Measurements from ENCODE around the gene LMAN2.
"Not testable (repeated sequence)": the region's sequence is repeated elsewhere in the genome, so short reads cannot be mapped to it uniquely, and the experiment has no call there.

Gene LMAN2

DNA sequence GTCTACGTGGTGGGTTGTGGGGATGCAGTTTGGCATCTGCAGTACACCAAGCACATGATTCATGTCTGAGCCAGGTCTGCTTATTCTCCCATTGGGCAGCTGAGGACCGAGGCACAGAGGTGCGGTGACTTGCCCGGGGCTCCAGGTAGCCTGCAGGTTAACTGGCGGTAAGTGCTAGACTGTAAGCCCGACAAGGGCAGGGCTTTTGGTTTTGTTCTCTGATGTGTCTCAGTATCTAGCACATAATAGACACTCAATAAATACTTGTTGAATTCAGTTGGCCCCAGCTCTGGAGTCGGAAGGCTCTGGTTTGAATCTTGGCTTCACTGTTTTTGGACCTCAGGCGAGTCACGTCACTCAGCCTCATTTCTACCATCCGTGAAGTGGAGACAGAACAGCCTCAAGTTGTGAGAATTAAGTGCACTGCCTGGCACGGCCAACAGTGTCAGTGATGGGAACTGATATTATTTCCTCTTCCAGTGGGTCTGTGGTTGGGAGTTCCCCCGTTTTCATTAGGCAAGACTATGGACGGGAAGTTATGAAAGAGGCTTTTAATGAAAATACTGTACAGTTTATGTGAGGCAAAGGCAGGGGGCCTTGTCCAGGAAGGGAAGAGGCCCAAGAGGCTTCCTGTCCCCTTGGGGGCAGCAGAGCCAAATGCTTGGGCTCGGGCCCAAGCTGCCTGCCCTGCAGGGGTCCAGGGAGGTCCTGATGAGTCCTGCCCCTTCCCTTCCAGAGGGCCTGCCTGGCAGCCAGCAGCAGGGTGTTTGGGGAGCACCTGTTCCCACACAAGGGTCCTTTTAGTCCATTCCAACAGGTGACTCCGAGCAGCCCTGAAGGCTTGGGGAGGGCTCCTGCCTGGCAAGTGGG, 44.6 kb downstream of the LMAN2 start:
- no peak for DNase-seq (ENCODE audit: low read depth in 3 of 3)

DNA sequence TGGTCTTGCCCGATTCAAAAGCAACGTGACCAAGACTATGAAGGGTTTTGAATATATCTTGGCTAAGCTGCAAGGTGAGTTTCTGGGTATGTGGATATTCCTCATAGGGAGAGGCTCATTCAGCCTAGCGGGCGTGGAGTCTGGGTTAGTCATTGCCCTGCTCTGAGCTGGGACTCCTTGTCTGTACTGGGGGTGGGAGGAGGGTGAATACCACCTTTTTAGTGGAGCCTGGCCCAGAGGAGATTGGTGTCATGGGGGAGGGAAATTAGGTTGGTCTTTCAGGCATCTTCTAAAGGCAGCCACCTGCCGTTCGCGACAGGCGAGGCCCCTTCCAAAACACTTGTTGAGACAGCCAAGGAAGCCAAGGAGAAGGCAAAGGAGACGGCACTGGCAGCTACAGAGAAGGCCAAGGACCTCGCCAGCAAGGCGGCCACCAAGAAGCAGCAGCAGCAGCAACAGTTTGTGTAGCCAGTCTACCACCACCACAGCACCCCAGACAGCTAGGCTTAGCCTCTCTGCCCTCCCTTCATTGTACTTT, 45.3 kb downstream of the LMAN2 start:
- DNase-seq (ENCODE audit: low read depth in 3 of 3): not testable (repeated sequence)

DNA sequence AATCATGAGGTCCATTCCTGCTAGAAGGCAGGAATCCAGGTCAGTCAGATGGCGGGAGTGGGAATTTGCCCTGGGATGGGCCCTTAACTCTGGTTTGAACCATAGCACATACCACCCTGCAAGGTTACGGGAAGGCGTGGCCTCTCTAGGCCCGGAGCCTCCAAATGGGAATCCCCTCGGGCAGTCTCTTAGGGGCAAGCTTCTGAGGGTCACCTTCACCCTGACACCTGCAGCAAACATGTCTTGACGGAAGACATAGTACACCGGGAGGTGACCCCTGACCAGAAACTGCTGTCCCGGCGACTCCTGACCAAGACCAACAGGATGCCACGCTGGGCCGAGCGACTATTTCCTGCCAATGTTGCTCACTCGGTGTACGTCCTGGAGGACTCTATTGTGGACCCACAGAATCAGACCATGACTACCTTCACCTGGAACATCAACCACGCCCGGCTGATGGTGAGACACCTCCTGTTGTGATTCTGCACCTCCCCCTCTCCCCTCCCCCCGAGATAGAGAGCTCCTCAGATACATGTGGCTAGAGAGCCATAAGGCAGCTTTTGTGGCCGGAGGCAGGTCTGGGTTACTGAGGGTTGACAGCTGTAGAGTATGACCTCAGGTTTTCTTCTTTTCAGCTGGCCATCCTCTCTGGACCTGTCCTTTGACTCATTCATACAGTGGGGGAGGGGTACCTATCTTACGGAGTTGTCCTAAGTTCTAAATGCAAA, 46.9 kb downstream of the LMAN2 start:
- no peak for DNase-seq (ENCODE audit: low read depth in 3 of 3)

DNA sequence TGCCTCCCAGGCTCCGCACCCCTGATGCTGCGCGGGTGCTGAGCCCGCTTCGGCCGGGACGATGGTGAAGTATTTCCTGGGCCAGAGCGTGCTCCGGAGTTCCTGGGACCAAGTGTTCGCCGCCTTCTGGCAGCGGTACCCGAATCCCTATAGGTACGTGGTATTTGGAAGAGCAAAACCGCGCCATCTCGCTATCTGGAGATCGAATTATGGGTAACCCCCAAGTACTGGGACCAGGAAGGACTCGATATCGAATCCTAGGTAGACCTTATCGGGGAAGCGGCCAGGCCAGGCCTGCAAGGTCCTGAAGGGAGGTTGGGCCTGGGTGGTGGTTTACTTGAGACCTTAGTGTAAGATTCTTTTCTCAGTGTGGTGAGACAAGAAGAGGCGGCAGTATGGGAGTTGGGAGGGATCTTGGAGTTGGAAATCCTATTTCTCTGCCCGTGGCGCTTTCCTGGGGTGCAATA, 47.5 kb downstream of the LMAN2 start:
- no peak for DNase-seq (ENCODE audit: low read depth in 3 of 3)

DNA sequence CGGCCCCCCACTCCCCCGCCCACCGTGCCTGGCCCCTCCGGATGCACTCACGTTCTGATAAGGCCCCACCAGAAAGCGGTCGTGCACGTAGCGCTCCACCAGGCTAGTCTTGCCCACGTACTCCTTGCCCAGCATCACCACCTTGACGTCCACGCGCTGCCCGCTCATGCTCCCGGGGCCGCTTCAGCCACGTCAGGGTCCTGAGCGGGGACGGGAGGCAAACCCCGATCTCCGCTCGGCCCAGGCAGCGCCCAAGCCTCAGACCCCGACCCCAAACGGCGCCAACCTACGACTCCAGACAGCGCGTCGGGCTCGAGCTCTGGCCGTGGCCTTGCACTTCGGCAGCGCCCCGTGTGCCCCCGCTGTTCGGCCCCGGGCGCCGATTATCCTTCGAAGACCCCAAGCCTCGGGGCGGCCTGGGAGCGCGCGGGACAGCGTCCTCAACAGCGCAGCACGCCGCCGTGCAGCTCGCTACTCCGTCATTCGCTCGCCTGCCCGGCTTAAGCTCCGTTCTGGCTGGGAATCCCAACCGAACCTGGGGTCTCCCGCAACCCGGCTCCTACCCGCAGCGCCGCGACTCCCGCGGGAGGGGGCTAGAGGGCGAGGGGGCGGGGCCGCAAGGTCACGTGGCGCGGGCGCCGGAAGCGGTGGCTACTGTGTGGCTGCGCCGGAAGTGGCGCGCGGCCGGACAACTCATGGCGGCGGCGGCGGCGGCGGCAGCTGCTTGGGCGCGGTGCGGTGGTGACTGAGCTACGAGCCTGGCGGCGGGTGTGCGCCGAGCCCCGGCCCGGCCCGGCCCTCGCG, 48.1 kb downstream of the LMAN2 start, which contains the start of the genes PRELID1 and RAB24:
TSS of gene PRELID1 (plus strand) at position 679 of the 804 bp plus-strand sequence. CDS start 187 bp downstream, outside the sequence.
TSS of gene RAB24 (minus strand) at position 599 of the 804 bp plus-strand sequence. CDS start at position 168, 431 bp downstream.
- peak; percentile 78 to 82 (median 79) for DNase-seq (ENCODE audit: low read depth in 3 of 3)

DNA sequence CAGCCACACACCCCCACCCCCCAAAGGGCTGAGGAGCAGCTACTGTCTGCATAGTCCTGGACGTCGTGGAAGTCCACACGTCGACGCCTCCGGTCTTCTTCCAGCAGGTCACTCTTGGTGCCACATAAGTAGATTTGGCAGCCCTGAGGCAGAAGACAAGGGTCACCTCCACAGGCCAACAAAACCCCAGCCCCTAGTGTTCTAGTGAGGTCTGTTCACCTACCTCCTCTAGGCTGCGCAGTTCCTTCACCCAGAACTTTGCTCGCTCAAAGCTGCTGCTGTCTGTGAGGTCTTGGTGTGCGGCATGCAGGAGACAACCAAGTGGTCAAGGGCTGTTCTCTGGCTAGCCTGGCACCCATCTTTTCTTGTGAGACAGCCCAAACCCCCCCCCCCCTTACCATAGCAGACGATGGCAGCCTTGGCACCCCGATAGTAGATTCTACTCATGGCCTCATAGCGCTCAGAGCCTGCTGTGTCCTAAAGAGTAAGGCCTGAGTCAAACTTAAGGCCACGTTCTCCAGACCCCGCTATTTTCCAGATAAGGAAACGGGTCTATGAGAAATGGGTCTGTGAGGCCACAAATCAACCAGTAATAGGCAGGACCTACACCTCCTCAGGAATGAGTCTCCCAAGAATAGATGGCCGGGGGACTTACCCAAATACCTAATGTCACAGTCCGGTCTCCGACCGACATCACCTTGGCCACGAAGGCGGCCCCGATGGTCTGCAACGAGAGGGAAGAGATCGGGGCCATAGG, 48.9 kb downstream of the LMAN2 start:
- DNase-seq (ENCODE audit: low read depth in 3 of 3): no peak

DNA sequence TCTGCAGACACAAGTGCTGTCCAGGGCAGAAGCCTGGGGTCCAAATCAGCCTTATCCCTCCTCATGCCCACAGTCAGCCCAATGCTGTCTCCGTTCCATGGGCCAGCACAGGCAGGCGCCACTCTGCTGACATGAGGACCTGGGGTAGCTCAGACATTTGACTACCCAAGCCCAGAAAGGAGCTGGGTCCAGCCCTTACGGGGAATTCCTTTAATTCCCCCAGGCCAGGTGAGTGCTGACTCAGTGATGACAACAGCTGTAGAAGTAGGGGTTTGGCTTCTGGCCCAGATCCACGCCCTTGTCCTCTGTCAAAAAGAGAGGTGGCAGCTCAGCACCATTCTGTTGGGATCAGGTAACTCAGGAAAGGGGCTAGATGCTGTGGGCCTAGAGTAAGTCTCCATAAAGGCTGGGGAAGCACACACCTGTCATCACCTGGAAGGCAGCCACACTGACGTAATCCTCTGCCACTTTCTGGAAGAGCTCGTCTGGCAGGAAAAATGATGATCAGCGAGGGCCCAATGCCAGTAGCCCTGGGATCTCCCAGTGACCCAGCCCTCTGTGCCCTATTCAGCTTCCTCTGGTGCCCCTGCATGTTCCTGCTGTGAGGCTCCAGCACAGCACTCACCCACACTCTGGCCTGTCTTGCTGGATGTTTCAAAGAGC, 49.8 kb downstream of the LMAN2 start:
- DNase-seq (ENCODE audit: low read depth in 3 of 3): no peak

DNA sequence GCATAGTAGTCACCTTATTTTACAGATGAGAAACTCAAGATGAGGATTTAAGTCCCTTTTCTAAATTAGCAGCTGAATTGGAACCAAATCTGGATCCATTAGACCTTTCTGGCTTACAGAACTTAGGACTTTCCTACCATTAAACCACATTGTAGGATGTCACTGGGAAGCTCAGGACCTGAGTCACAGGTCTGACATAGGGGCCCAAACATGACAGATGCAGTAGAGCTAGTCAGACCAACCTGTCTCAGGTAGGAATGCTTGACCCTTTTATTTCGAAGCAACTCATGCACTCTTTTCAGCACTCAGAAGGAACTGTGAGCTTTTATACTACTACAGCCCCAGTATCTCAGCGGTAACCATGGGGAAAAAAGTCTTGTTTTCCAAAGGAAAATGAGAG, 50.5 kb downstream of the LMAN2 start:
- DNase-seq (ENCODE audit: low read depth in 3 of 3): no peak

DNA sequence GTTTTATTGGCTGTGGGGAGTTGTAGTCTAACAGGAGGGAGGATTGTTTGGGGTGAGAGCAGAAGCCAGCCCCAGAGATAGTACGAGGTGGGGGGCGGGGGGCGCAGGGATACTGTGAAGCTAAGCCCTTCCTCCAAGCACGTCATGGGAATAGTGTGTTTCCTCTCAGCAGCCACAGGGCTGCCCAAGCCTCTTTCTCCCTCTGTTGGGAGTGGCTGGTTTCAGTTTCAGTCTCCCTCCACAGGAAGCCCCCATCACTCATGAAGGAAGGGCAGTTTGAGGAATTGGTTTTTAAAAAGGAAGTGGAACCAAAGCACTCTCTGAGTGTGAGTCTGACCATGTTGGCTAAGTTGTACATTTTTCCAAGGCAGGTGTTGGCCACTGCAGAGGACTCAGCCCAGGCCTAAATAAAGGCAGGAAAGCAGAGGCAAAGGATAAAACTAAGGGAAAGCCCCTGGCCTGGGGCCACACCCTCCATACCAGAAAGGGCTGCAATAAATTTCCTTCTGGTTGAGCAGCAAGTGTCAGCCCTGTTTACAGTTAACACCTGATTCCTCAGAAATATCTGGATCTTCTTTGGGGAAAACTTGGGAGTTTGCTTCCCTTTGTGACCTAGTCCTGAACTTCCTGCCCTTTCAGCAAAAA, 51.1 kb downstream of the LMAN2 start:
- DNase-seq (ENCODE audit: low read depth in 3 of 3): peak in 2 of 3 experiments; percentile 22 to 43

DNA sequence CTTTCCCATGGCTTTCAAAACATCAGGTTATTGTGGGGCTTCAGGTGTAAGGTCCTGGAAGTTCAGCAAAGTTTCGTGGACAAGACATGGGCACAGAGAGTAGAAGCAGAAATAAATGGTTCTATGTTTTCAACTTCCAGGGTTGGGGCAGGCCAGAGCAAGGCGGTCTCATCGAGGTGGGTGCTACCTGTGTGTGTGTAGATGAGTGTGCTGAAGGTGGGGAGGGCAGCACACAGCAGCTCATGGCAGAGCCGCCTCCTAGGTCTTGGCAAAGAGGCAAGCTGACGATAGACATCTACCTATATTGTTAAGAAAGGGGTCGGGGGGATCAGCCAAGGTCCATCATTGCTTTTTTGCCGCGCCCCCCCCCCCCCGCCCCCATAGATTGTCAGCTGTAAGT, 51.8 kb downstream of the LMAN2 start:
- no peak for DNase-seq (ENCODE audit: low read depth in 3 of 3)

DNA sequence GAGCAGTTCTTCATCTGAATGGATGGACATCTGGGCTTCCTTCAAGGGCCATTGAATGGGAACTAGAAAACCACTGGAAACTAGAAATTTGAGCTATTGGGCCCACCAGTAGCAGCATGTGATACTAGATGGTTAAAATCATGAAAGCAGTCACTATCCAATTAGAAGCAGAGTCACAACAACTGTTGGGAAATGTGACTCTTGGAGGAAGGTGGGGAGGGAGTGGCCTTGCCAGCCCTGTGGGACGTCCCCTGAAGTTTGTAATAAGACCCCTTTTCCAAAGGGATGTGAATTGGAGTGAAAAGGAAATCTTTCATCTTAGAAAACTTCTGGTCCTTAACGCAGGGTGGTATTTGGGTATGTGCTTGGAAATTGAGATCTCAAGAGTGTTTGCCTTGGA, 53.5 kb downstream of the LMAN2 start:
- DNase-seq (ENCODE audit: low read depth in 3 of 3): no peak

DNA sequence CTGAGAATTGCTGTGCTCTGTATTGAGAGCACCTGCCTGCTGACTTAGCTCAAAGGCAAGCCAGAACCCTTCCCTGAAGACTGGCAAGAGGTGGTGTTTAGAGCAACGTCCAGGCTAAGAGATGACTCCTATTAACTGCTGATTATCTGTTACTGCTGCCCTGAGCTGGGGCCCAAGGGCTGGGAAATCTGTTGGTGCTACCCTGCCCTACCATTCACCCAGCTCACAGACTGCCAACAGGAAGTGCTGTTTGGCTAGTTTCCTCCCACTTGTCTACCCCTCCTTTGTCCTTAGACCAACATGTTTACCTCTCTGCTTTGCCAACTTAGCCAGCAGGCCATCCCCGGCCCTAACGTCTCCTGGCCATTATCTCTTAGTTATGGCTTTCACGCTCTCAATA, 54.9 kb downstream of the LMAN2 start:
- DNase-seq (ENCODE audit: low read depth in 3 of 3): no peak

DNA sequence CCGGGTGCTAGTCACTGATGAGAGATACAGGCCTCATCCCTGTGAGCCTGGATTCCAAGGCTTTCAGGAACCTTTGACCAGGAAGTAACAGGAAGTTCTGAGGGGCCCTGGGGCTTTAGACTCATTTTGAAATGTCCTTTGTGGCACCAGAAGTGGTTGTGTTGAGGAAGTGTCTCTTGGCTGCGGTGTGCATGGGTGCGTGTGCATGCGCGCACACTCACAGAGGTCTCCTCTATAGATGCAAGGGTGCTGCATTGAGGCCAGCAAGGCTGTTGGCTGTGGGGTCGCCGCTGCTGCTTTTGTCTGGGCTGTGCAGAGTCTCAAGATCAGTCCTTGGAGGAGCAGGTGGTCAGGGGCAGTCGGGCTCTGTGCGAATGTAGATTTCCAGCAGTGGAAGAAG, 55.5 kb downstream of the LMAN2 start:
- DNase-seq (ENCODE audit: low read depth in 3 of 3): no peak

DNA sequence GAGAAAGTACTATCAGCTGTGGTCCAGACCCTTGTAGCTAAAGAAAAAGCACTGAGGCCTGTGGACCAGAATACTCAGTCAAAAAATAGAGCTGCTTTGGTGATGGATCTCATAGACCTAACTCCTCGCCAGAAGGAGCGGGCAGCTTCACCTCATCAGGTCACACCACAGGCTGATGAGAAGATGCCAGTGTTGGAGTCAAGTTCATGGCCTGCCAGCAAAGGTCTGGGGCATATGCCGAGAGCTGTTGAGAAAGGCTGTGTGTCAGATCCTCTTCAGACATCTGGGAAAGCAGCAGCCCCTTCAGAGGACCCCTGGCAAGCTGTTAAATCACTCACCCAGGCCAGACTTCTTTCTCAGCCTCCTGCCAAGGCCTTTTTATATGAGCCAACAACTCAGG, 56.8 kb downstream of the LMAN2 start:
- no peak for DNase-seq (ENCODE audit: low read depth in 3 of 3)

DNA sequence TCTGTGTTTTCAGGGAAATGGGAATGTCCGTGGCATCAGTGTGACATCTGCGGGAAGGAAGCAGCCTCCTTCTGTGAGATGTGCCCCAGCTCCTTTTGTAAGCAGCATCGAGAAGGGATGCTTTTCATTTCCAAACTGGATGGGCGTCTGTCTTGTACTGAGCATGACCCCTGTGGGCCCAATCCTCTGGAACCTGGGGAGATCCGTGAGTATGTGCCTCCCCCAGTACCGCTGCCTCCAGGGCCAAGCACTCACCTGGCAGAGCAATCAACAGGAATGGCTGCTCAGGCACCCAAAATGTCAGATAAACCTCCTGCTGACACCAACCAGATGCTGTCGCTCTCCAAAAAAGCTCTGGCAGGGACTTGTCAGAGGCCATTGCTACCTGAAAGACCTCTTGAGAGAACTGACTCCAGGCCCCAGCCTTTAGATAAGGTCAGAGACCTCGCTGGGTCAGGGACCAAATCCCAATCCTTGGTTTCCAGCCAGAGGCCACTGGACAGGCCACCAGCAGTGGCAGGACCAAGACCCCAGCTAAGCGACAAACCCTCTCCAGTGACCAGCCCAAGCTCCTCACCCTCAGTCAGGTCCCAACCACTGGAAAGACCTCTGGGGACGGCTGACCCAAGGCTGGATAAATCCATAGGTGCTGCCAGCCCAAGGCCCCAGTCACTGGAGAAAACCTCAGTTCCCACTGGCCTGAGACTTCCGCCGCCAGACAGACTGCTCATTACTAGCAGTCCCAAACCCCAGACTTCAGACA, 57.5 kb downstream of the LMAN2 start:
- no peak for DNase-seq (ENCODE audit: low read depth in 3 of 3)

DNA sequence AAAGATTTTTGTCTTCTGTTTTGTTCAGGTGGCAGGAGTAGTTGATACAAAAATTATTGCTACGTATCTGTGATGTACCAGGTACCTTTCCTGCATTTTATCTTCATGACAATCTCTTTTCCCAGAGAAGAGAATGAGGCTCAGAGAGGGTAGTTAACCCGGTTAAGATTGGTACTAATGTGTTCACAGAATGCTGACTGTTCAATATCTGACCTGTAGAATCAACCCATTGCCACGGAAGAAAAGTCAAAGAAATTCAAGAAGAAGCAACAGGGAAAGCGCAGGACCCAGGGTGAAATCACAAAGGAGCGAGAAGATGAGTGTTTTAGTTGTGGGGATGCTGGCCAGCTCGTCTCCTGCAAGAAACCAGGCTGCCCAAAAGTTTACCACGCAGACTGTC, 59.7 kb downstream of the LMAN2 start:
- no peak for DNase-seq (ENCODE audit: low read depth in 3 of 3)

DNA sequence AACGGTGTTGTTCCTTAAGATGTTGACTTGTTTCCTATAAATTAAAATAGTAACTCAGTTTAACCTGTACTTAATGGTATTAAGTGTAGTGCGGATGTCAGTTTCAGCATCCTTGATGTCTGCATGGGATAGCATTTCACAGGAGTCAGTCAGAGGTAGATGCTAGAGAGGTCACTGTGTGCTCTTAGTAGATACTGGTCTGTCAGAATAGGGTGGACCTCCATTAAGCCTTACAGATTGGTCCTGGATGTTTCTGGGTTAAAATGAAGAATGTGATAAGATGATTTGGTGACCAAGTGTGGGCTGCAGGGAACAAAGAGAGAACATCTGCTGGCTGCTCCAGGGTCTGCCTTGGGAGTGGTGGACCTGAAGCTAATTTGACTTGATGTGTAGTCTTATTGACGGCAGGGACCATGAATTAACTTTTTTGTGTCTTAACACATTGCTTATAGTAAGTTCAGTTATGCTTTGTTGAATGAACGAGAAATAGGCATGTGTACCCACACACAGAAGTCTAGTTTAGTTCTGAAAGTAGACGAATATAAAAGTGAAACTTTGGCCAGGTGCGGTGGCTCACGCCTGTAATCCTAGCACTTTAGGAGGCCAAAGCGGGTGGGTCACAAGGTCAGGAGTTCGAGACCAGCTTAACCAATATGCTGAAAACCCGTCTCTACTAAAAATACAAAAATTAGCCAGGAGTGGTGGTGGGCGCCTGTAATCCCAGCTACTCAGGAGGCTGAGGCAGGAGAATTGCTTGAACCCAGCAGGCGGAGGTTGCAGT, 60.5 kb downstream of the LMAN2 start:
- DNase-seq (ENCODE audit: low read depth in 3 of 3): no peak

DNA sequence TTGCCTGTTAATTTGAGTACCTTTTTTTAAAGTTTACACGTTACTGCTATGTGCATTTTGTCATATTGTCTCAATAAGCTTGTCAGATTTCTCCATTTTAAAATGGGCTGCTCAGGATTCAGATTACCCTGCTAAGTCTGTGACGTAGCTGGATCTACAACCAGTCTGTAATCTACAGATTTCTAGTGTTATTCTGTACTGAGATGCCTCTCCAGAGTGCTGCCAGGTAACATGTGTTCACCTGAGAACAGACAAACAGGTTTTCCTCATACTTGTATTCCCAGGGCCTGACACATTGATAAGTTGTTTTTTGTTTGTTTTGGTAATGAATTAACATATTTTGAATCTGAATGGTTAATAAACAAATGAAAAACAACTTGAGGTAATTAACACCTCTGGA, 63.3 kb downstream of the LMAN2 start:
- no peak for DNase-seq (ENCODE audit: low read depth in 3 of 3)

All from stimulated activated CD4-positive, alpha-beta T cell treated with anti-CD3 and anti-CD28 coated beads, TNF-alpha, amount 100 ng/mL, for 4 hours (primary cell).